NOMO-1 treated with DMSO at 0.1 percent for 48 hours (cell line): ENCODE data around the gene SLC49A3.
"Not testable (repeated sequence)": the region's sequence is repeated elsewhere in the genome, so short reads cannot be mapped to it uniquely, and the experiment has no call there.

ENCODE experiments used
- DNase-seq: peaks from one replicate; lab custom pipeline; 2025; ENCODE audit not compliant: unreplicated experiment; lab: John Stamatoyannopoulos, UW

Gene SLC49A3

DNA sequence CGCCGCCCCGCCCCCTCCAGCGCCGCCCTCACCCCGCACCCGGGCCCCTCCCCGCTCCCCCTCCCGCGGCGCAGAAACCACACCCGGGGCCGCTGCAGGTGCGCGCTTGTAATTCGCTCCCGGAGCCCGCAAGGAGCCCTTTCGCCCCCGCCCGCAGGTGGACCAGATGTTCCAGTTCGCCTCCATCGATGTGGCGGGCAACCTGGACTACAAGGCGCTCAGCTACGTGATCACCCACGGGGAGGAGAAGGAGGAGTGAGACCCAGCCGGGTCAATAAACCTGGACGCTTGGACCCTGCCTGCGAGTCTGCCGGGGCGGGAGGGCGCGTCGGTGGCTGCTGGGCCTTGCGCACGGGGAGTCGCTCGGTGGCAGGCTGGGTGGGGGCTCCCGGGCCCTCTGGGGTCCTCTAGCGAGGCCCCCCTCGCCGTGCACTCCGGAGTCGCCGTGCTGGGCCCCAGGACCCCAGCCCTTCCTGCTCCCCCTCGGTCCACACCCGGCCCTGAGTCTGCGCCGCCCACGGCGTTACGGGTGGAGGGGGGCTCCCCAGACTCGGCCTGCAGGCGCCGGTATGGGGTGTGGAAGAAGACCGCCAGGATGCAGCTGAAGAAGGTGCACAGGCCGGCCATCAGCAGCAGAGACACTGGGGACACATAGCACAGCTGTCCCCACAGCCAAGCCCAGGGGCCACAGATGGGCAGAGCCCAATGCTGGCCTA lies 7.1 kb downstream of the SLC49A3 start:
- no peak for DNase-seq

DNA sequence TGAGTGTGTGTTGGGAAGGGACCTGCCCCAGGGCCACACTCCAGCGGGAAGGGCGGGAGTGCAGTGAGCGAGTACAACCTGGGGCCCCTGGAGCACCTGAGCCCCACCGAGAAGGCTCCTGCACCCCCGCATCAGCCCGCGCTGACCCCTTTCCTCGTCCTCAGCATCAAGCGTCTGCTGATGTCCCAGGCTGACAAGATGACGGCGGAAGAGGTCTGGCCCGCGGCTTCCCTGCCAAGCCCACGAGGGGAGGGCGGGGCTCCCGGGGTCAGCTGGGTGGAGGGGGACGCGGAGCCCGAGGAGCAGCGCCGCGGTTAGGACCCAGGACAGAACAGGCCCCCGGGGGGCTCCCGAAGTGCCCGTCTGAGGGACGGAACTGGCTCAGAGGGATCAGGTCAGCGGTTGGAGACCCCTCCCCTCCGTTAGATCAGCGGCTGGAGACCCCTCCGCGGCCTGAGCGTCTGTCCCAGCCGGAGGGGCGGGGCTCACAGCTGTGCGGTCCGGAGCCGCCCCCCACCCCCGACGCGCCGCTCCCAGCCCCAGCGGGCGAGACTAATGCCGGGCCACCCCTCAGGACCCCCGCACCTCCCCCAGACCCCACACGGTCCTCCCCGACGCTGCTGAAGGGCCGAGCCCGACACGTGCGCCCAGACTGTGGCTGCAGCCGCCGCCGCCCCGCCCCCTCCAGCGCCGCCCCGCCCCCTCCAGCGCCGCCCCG lies 7.9 kb downstream of the SLC49A3 start:
- DNase-seq = no peak

DNA sequence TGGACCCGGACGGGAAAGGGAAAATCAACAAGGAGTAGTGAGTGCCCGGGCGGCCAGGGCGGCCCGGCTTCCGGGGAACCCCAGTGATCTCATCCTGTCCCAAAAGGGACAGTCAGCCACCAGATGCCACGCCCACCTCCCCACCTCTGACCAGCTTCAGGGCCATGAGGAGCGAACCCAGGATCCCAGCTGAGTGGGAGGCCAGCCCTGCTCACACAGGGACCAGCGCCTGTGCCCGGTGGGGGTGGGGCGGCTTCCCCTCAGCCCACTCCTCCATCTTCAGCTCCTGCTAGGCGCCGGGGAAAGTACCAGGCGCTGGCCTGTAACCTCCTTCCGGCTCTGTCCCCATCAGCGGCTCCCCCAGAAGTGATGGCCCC lies 8.4 kb downstream of the SLC49A3 start:
- no peak for DNase-seq

DNA sequence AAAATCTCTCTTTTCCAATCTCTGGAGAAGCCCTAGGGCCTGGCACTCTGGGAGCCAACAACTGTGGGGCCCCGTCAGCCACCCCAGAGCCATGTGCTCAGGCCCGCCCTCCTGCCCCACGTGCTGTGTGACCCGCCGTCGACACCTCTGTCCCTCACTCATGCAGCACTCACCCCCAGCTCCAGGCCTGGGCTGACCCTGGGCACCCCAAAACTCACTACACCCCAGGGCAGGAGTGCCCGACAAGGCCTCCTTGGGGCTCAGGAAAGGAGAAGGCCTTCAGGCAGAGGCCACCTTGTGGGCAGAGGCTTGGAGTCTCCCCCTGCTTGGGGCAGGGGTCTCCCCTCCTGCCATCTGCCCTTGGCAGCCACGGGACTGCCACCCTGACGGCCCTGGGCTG lies 8.9 kb downstream of the SLC49A3 start:
- no peak for DNase-seq

DNA sequence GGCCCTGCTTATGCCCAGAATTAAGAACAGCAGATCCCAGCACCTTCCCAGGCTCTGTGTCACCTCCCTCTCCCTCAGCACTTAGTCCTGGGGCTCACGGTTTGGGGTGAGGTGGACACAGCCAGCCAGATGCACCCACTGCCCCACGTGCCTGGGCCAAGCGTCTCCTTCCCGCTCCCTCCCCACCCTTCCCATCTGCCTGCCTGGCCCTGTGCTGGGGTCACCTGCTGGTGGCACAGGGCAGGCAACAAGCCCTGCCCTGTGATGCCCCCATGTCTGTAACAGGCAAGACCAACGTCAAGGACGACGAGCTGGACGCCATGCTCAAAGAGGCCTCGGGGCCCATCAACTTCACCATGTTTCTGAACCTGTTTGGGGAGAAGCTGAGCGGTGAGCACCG lies 9.3 kb downstream of the SLC49A3 start:
- no peak for DNase-seq

DNA sequence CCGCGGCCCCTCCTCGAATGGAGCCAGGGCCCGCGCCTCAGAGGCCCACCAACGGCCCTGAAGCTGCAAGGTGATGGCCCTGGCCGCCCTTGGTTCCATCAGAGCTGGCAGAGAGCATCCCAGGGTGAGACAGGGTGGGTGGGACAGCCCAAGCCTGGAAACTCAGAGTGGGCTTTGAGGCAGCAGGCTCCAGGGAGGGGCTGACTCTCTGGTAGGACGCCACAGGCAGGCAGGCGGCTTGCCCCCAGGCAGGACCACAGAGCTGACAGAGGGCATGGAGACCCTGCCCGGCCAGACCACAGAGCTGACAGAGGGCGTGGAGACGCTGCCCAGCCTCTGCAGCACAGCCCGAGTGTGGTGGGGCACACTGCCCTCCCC lies 9.9 kb downstream of the SLC49A3 start:
- no peak for DNase-seq

- no peak for DNase-seq
These were observed 10.4 kb downstream of the SLC49A3 start for GRCh38 chr4:678331-679103.

DNA sequence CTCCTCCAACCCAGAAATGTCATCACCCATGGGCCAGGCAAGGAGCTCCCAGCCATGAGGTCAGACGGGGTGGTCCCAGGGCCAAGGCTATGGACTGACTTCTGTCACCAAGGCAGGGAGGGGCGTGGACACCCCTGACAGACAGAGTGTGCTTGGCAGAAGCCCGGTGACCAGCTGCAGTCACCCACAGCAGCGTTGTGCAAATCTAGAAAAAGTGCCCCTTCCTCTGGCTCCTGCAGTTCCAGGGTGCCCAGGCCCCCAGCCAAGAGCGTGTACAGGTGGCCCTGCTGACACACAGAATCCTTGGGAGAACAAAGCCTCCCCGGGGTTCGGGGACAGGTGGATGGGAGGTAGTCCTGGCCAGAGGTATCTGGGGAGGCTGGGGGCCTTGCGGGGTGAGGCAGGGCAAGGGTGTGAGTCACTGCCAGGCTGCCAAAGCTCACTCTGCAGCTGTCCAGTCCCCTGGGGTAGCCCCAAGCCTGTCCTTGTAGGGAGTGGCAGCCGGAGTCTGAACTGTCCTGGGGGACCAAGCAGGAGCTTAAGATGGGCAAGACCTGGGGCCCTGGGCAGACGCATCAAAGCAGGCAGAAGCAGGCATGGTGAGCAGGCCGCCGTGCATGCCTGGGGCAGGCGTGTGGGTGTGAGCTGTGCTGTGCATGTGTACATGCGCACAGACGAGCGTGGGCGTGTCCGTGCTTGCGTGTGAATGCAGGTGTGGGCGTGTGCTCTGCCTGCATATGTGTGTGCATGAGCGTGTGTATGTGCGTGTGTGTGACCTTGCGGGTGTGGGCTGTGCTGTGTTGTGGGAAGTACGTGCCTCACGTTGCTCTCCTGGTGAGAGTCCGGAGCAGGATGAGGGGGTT lies 11.3 kb downstream of the SLC49A3 start:
- DNase-seq = no peak

GRCh38 chr4:676871-677235 lies 12.1 kb downstream of the SLC49A3 start:
- DNase-seq = no peak

DNA sequence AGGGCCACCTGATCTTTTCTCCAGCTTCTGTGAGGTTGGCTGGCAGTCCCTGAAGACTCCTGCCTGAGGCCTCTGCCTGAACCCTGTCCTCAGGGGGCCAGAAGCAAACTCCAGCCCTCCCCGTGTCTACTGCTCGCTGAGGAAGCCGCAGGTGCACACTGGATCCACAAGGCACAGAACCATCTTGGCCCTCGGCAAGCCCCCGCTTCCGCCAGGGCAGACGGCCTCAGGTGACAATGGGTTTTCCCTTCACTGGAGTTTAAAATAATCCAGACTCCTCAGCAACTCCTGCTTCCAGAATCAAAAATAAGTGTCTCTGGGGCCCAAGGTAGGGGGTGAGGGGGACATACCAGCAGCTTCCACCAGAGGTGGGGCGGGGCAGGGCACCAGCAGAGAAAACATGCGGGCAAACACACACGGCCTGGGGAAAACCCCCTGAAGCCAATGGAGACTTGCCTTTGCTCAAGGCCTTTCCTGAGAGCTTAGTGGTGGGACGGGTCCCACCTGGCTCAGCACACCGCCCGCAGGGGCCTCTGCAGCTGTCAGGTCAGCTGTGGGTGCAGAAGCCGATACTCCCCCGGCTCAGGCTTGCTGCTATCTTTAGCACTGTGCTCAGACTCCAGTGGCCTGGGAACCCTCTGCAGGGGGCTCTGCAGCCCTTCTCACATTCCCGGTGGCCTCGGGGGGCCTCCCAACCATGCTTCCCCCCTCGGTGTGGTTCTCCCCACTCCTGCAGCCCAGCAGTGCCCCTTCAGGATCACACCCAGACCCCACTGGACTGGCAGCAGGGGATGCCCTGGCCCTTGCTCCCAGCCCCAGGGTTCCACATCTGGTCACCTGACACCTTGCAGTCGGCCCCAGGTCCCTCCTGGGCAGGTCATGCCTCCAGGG lies 12.7 kb downstream of the SLC49A3 start:
- no peak for DNase-seq

DNA sequence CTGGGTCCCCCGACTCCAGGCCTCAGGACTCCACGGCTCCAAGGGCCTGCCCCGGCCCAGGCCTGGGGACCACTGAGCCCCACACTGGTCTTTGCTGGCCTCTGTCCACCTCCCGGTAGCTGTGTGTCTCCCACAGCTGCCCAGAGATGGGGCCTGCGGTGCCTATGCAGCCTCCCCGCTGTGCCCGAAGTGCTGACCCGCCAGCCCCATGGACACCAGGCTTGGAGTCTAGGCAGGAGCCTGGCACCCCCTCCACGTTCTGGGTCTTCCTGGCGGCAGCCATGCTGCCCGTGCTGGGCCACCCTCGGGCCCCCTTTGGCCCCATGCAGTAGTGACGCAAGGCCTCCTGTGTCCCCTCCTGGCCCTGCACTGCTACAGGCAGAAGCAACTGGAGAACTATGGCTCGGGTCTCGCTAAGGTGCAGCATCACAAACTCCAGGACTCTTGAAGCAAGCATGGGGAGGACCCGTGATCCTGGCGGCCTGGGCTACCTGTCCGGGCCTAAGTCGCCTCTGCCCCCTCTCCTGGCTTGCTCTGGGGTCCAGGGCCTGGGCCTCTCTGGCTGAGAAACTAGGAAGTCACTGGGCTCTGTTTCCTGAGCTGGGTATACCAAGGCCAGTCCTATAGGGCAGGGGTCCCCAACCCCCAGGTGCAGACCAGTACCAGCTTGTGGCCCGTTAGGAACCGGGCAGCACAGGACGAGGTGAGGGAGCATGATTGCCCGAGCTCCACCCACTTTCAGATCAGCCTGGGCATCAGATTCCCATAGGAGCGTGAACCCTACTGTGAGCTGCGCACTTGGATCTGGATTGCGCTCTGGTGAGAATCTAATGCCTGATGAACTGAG lies 13.7 kb downstream of the SLC49A3 start:
- DNase-seq = peak; percentile 16

- peak; percentile 90 for DNase-seq
These were observed 14.5 kb downstream of the SLC49A3 start, which contains the start of the genes ATP5ME and MYL5 for GRCh38 chr4:674172-675035. Gene ATP5ME (minus strand): TSS chr4:674276. CDS start chr4:674247, 29 bp downstream. Gene MYL5 (plus strand): TSS chr4:674542. CDS start chr4:678027, 3,485 bp downstream.

DNA sequence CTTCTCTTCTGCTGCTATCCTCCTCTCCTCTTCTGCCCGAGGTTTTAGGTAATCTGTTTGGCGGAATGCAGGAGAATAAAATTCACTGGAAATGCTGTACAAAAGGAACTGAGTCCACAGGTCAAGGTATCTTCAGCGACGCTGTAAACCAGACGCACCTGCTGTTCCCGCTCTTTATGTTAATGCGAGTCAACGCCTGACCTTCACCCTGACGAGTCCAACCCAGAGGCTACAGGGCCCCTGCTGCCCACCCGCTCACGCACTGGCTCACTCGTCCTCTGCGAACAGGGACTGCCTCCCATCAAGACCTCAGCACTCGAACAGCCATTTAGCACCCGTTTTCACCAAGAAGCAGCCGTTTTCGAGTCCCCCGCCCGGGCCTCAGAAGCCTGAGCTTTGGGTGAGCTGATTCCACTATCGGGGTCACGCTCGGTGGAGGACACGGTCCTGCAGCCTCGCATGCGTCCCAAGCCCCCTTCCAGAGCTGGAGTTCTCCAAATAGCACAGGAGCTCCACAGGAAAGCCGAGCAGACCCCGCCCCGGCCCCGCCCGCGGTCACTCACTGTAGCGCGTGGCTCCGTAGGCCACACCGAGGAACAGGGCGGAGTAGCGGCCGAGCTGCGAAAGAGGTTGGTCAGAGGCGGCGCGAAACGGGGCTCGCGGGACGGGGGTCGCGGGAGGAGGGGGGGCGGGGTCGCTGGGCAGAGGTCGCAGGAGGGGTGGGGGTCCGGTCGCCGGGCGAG lies 15.4 kb downstream of the SLC49A3 start:
- DNase-seq = peak; percentile 7

DNA sequence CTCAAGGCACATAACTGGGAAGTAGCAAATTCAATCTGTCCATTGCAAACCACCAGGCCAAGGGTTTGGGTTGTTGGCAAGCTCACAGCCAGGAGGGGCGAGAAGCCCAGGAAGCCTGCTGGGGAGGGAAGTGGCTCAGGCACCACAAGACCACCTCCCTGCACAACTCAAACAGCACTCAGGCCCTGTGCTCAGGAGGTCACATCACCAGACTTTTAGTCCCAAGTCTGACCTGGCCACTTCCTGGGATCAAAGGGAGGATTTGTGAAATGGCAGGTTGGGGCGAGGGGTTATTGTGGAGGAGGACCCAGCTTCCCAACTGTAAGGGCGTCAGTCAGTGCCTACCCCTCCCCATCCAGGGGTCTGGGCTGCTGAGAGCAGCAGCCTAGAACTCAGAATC lies 17.2 kb downstream of the SLC49A3 start:
- DNase-seq = no peak

GRCh38 chr4:669806-670559 lies 19.0 kb downstream of the SLC49A3 start:
- not testable (repeated sequence) for DNase-seq

DNA sequence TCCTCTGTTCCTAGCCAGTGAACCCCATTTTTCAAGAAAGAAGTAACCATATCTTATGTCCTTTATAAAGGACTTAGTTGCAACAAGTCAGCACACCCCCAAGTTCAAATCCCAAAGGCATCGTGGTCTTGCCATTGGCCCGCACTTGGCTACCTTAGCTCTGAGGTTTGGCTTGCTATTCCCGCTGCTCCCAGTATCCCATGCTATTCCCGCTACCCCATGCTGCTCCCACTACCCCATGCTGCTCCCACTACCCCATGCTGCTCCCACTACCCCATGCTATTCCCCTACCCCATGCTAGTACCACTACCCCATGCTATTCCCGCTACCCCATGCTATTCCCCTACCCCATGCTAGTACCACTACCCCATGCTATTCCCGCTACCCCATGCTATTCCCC lies 20.7 kb downstream of the SLC49A3 start:
- not testable (repeated sequence) for DNase-seq

DNA sequence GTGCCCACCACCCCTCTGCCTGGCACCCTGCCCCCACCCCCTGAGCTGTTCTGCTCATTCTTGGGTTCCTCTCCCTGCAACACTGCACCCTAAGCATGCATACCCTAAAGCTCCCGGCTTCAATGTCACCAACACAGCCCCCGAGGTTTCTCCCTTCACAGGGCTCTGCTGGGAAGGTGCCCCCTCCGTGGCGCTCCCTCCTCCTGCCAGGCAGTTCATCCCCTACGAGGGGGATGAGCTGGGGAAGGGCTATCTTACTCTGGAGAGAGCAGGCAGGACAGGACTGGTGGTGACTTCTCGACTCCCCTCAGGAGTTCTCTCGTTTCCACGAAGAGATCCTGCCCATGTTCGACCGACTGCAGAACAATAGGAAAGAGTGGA lies 21.4 kb downstream of the SLC49A3 start:
- no peak for DNase-seq
